ENCODE results near the gene C2orf92.

DNA sequence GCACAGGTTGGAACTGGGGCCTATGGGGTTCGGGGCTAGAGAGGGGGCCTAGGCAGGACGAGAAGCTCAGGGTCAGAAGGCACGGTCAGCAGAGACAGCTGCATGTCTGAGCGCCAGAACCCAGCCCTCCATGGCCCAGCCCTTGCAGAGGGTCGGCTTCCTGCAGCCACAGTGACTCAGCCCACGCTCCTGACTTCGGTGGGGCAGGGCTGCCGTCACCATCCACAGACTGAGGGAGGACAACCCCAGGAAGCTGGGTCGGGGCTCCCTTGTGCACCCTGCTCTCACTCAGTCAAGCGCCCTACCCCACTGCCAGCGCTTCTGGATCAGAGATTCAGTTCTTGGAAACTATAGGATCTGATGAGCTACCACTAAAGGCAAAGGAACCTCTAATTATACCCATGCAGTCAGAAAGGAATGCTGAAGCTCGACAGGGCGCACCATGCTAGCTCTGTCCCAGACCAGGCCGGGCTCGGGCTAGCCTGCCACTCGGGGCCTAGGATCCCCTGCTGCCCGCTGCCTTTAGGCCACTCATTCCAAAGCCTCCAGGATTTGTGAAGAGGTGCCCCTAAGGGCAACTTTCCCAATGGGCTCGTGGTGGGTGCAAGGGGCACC, 8.6 kb upstream of the C2orf92 start:
- TF ChIP-seq, protein P1, sequence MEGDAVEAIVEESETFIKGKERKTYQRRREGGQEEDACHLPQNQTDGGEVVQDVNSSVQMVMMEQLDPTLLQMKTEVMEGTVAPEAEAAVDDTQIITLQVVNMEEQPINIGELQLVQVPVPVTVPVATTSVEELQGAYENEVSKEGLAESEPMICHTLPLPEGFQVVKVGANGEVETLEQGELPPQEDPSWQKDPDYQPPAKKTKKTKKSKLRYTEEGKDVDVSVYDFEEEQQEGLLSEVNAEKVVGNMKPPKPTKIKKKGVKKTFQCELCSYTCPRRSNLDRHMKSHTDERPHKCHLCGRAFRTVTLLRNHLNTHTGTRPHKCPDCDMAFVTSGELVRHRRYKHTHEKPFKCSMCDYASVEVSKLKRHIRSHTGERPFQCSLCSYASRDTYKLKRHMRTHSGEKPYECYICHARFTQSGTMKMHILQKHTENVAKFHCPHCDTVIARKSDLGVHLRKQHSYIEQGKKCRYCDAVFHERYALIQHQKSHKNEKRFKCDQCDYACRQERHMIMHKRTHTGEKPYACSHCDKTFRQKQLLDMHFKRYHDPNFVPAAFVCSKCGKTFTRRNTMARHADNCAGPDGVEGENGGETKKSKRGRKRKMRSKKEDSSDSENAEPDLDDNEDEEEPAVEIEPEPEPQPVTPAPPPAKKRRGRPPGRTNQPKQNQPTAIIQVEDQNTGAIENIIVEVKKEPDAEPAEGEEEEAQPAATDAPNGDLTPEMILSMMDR (IDR thresholded peaks at IDR 0.05; ENCODE audit: low read length) = no peak
- no peak for TF ChIP-seq EZH2 (optimal IDR thresholded peaks at IDR 0.05; ENCODE audit: low read depth, low read length)
